OCI-LY3 (cell line): Measurements from ENCODE around the gene YPEL4.

Experiments
- EZH2phosphoT487 ChIP-seq: fragments of 200-600 bp; shearing (Covaris generic); IDR thresholded peaks from 2 replicates; pipeline ENCODE4 v1.6.1; 2018; ENCODE audit warnings: antibody characterized with exemption, mixed run types, low read depth
- TF ChIP-seq, protein P1 (sequence below): fragments of 200-600, 300-600 bp; sonication (generic); IDR thresholded peaks from 2 replicates; pipeline ENCODE4 v1.5.1; 2014; ENCODE audit warnings: antibody characterized with exemption, low read length, low read depth

DNA sequence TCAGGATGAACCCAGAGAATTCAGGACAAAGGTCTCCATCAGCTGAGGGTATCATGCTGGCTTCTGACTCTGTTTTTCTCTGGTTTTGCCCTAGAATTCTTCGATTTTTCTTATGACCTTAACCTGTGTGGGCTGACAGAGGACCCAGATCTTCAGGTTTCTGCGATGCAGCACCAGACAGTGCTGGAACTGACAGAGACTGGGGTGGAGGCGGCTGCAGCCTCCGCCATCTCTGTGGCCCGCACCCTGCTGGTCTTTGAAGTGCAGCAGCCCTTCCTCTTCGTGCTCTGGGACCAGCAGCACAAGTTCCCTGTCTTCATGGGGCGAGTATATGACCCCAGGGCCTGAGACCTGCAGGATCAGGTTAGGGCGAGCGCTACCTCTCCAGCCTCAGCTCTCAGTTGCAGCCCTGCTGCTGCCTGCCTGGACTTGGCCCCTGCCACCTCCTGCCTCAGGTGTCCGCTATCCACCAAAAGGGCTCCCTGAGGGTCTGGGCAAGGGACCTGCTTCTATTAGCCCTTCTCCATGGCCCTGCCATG is 35.4 kb downstream of the YPEL4 start:
- TF ChIP-seq, protein P1, sequence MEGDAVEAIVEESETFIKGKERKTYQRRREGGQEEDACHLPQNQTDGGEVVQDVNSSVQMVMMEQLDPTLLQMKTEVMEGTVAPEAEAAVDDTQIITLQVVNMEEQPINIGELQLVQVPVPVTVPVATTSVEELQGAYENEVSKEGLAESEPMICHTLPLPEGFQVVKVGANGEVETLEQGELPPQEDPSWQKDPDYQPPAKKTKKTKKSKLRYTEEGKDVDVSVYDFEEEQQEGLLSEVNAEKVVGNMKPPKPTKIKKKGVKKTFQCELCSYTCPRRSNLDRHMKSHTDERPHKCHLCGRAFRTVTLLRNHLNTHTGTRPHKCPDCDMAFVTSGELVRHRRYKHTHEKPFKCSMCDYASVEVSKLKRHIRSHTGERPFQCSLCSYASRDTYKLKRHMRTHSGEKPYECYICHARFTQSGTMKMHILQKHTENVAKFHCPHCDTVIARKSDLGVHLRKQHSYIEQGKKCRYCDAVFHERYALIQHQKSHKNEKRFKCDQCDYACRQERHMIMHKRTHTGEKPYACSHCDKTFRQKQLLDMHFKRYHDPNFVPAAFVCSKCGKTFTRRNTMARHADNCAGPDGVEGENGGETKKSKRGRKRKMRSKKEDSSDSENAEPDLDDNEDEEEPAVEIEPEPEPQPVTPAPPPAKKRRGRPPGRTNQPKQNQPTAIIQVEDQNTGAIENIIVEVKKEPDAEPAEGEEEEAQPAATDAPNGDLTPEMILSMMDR = no peak
- no peak for TF ChIP-seq EZH2phosphoT487
